Skeletal muscle satellite cell (primary cell): ENCODE measurements around the gene COP1.
"Not testable (repeated sequence)": the region's sequence is repeated elsewhere in the genome, so short reads cannot be mapped to it uniquely, and the experiment has no call there.

ENCODE experiments used
- H3K27me3 ChIP-seq: 2 replicates; pipeline ENCODE4 v1.7.0; 2013; ENCODE audit warnings: low read length; ENCODE audit not compliant: control insufficient read depth, insufficient read depth
- H3K36me3 ChIP-seq: 2 replicates; pipeline ENCODE4 v1.7.0; 2013; ENCODE audit warnings: mild to moderate bottlenecking, control low read depth, low read length; ENCODE audit not compliant: insufficient read depth
- H3K4me1 ChIP-seq: 2 replicates; pipeline ENCODE4 v1.7.0; 2013; ENCODE audit warnings: low read length; ENCODE audit not compliant: control insufficient read depth, insufficient read depth
- H3K4me2 ChIP-seq: 2 replicates; pipeline ENCODE4 v1.7.0; 2013; ENCODE audit warnings: mild to moderate bottlenecking, low read length
- H3K4me3 ChIP-seq: 2 replicates; pipeline ENCODE4 v1.7.0; 2013; ENCODE audit warnings: low read length
- H3K9ac ChIP-seq: 2 replicates; pipeline ENCODE4 v1.7.0; 2013; ENCODE audit warnings: mild to moderate bottlenecking, low read depth, low read length, moderate library complexity
- H3K9me3 ChIP-seq: replicated peaks from 2 replicates; pipeline ENCODE4 v1.7.0; 2013; ENCODE audit warnings: mild to moderate bottlenecking, control low read depth, low read length

COP1 gene

DNA sequence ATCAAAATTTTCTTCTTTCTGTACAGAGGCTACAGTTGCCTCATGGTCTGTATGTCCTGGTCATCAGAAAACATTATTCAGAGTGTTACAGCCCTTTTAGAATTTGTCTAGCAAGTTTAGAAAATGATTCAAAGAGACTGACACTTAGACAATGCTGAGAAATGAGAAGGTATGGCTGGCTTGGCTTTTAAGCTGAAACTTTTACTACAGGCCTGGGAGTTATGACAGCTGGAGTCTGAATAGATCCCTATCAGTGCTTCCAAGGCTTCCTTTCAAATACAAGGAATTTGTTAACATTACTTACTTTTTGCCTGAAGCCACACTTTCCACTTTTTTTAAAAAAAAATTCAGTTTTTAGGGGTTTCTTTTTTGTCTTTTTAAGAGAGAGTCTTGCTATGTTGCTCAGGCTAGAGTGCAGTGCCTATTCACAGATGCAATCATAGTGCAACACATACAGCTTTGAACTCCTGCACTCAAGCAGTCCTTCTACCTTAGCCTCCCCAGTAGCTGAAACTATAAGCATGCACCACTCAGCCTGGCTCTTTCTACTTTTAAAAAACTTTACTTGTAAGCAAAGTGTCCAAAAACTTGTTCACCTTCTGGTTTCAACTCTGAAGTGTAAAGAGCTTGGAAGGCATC is 10.5 kb upstream of the COP1 start:
- H3K4me3 ChIP-seq, result no peak overlapping the region
- H3K27me3 ChIP-seq, result peaks cover 2% of the 10 kb centered on the region
- no peaks in the 10 kb centered on the region for H3K4me1 ChIP-seq
- no peak overlapping the region for H3K9ac ChIP-seq
- H3K9me3 ChIP-seq, result no peaks in the 10 kb centered on the region
- H3K36me3 ChIP-seq, result no peaks in the 10 kb centered on the region
- no peak overlapping the region for H3K4me2 ChIP-seq

- Histone ChIP-seq H3K4me2 (no peak overlapping the region), H3K36me3 (no peaks in the 10 kb centered on the region)
These were observed 8.9 kb upstream of the COP1 start for GRCh38 chr1:176216031-176216430.

GRCh38 chr1:176211396-176212165 is 4.5 kb upstream of the COP1 start:
- H3K4me1 ChIP-seq, result peaks cover 4% of the 10 kb centered on the region
- H3K9me3 ChIP-seq, result no peaks in the 10 kb centered on the region

More at GRCh38 chr1:176216031-176216430, 8.9 kb upstream of the COP1 start:
- Histone ChIP-seq H3K27me3 (peaks cover 2% of the 10 kb centered on the region), H3K4me1 (no peaks in the 10 kb centered on the region), H3K9ac (no peak overlapping the region), H3K9me3 (no peaks in the 10 kb centered on the region), H3K4me3 (no peak overlapping the region)

GRCh38 chr1:176208034-176208433 is 948 bp upstream of the COP1 start:
- H3K4me3 ChIP-seq, result peak overlapping the region; percentile 92
- peak overlapping the region; percentile 94 for H3K9ac ChIP-seq
- H3K27me3 ChIP-seq, result no peaks in the 10 kb centered on the region
- H3K9me3 ChIP-seq, result no peaks in the 10 kb centered on the region
- no peaks in the 10 kb centered on the region for H3K36me3 ChIP-seq
- peaks cover 16% of the 10 kb centered on the region for H3K4me1 ChIP-seq
- H3K4me2 ChIP-seq, result peak overlapping the region; percentile 85

More at GRCh38 chr1:176211396-176212165, 4.5 kb upstream of the COP1 start:
- no peak overlapping the region for H3K4me2 ChIP-seq
- no peak overlapping the region for H3K4me3 ChIP-seq
- H3K9ac ChIP-seq, result no peak overlapping the region
- H3K27me3 ChIP-seq, result no peaks in the 10 kb centered on the region
- no peaks in the 10 kb centered on the region for H3K36me3 ChIP-seq

GRCh38 chr1:176206006-176206960 is 803 bp downstream of the COP1 start:
- peak overlapping the region; percentile 85 for H3K4me2 ChIP-seq
- H3K4me1 ChIP-seq, result peaks cover 16% of the 10 kb centered on the region
- no peaks in the 10 kb centered on the region for H3K9me3 ChIP-seq
- H3K9ac ChIP-seq, result peak overlapping the region; percentile 94
- no peaks in the 10 kb centered on the region for H3K36me3 ChIP-seq
- no peaks in the 10 kb centered on the region for H3K27me3 ChIP-seq
- peak overlapping the region; percentile 92 for H3K4me3 ChIP-seq

GRCh38 chr1:176205332-176205914 is 1.7 kb downstream of the COP1 start:
- Histone ChIP-seq H3K36me3 (no peaks in the 10 kb centered on the region), H3K4me2 (peak overlapping the region; percentile 85), H3K4me3 (peak overlapping the region; percentile 92), H3K27me3 (no peaks in the 10 kb centered on the region), H3K4me1 (peaks cover 16% of the 10 kb centered on the region), H3K9me3 (no peaks in the 10 kb centered on the region), H3K9ac (peak overlapping the region; percentile 94)

DNA sequence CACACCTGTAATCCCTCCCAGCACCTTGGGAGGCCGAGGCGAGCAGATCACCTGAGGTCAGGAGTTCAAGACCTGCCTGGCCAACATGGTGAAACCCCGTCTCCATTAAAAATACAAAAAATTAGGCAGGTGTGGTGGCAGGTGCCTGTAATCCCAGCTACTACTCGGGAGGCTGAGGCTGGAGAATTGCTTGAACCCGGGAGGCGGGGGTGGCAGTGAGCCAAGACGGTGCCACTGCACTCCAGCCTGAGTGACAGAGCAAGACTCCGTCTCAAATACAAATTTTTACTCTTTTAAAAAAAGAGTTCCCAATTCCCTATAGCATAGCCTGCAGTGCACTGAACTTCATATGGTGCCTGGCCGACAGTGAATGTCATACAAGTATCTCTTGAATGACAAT is 2.4 kb downstream of the COP1 start:
- Histone ChIP-seq H3K4me1 (peaks cover 16% of the 10 kb centered on the region), H3K4me2 (peak overlapping the region; percentile 85), H3K4me3 (peak overlapping the region; percentile 92)
- H3K9me3 ChIP-seq, H3K9ac ChIP-seq, H3K36me3 ChIP-seq, H3K27me3 ChIP-seq: not testable (repeated sequence)

GRCh38 chr1:176203735-176204134 is 3.4 kb downstream of the COP1 start:
- H3K36me3 ChIP-seq, result no peaks in the 10 kb centered on the region
- no peaks in the 10 kb centered on the region for H3K9me3 ChIP-seq
- H3K27me3 ChIP-seq, result no peaks in the 10 kb centered on the region
- H3K4me3 ChIP-seq, result no peak overlapping the region
- H3K4me1 ChIP-seq, result peaks cover 16% of the 10 kb centered on the region
- H3K9ac ChIP-seq, result no peak overlapping the region
- peak overlapping the region; percentile 4 for H3K4me2 ChIP-seq

- Histone ChIP-seq H3K27me3 (no peaks in the 10 kb centered on the region), H3K9me3 (no peaks in the 10 kb centered on the region), H3K4me3 (no peak overlapping the region), H3K36me3 (no peaks in the 10 kb centered on the region), H3K4me2 (no peak overlapping the region), H3K9ac (no peak overlapping the region), H3K4me1 (peaks cover 12% of the 10 kb centered on the region)
These were observed 5.5 kb downstream of the COP1 start for GRCh38 chr1:176201568-176201967.

- Histone ChIP-seq H3K9me3 (no peaks in the 10 kb centered on the region), H3K4me1 (peaks cover 7% of the 10 kb centered on the region), H3K9ac (no peak overlapping the region), H3K36me3 (no peaks in the 10 kb centered on the region), H3K27me3 (no peaks in the 10 kb centered on the region), H3K4me2 (no peak overlapping the region), H3K4me3 (no peak overlapping the region)
These were observed 7.4 kb downstream of the COP1 start for GRCh38 chr1:176199707-176200106.

GRCh38 chr1:176198413-176198812 is 8.7 kb downstream of the COP1 start:
- H3K4me1 ChIP-seq, result no peaks in the 10 kb centered on the region
- no peaks in the 10 kb centered on the region for H3K9me3 ChIP-seq

More at GRCh38 chr1:176198413-176198812, 8.7 kb downstream of the COP1 start:
- Histone ChIP-seq H3K27me3 (no peaks in the 10 kb centered on the region), H3K4me3 (no peak overlapping the region), H3K4me2 (no peak overlapping the region), H3K9ac (no peak overlapping the region), H3K36me3 (no peaks in the 10 kb centered on the region)
